H1 (cell line): ENCODE results near the gene WDR5. TPM values are rescaled to one million over a fixed set of nuclear protein-coding genes. Genes with fewer than 3 reads are reported as not detected.

Experiments used
- CTCF ChIA-PET: fragments of 300-600 bp; sonication (Branson Sonifier 250); formaldehyde crosslinking; loops from one replicate; lab custom pipeline; 2021; ENCODE audit not compliant: partially characterized antibody; lab: Charles Lee
- POLR2A ChIA-PET: fragments of 300-600 bp; sonication (Branson Sonifier 250); formaldehyde crosslinking; loops from one replicate; lab custom pipeline; 2021; ENCODE audit warnings: inconsistent platforms; ENCODE audit not compliant: partially characterized antibody; lab: Charles Lee
- DNase-seq, 2 experiments: peaks; one replicate each; pipeline versions ENCODE4 v3.0.0 to v3.0.0-alpha.2; 2010 to 2022; ENCODE audit warnings: low spot score in 2 of 2, low read depth in 1 of 2, mixed read lengths in 1 of 2
- FAIRE-seq: peaks from 2 replicates; lab custom pipeline; 2011; peaks lifted over from hg19 to GRCh38; lab: Jason Lieb, UNC
- H2AFZ ChIP-seq: 2 replicates; pipeline ENCODE4 v1.8.1; 2012; ENCODE audit warnings: low read length, inconsistent platforms
- H2AK5ac ChIP-seq: 2 replicates; pipeline ENCODE4 v1.6.1; 2013; ENCODE audit warnings: low read depth, low read length
- H2BK120ac ChIP-seq: replicated peaks from 2 replicates; pipeline ENCODE3; 2013; ENCODE audit warnings: low read depth, low read length, inconsistent platforms
- H2BK12ac ChIP-seq: 2 replicates; pipeline ENCODE4 v1.6.1; 2013; ENCODE audit warnings: low read depth, low read length
- H2BK15ac ChIP-seq: 2 replicates; pipeline ENCODE4 v1.6.1; 2013; ENCODE audit warnings: low read length
- H2BK20ac ChIP-seq: 2 replicates; pipeline ENCODE4 v1.6.1; 2013; ENCODE audit warnings: low read length
- H2BK5ac ChIP-seq: 2 replicates; pipeline ENCODE4 v1.6.1; 2013; ENCODE audit warnings: low read depth, low read length
- H3K14ac ChIP-seq: 2 replicates; pipeline ENCODE4 v1.6.1; 2013; ENCODE audit warnings: inconsistent platforms; ENCODE audit not compliant: insufficient read length
- H3K18ac ChIP-seq: 2 replicates; pipeline ENCODE4 v1.6.1; 2013; ENCODE audit warnings: low read length; ENCODE audit errors: extremely low read depth
- H3K23ac ChIP-seq: 2 replicates; pipeline ENCODE4 v1.6.1; 2013; ENCODE audit warnings: inconsistent platforms; ENCODE audit not compliant: insufficient read length
- H3K23me2 ChIP-seq: 2 replicates; pipeline ENCODE4 v1.6.1; 2013; ENCODE audit warnings: low read depth, low read length
- H3K27ac ChIP-seq: 2 replicates; pipeline ENCODE4 v1.6.1; 2011; ENCODE audit warnings: low read depth, low read length, inconsistent platforms
- H3K27me3 ChIP-seq, 4 experiments: replicated peaks in 1 of 4; 1 replicate in 1 of 4; 2 replicates in 3 of 4; pipeline versions ENCODE4 v1.6.1 to v1.8.1; 2011 to 2013; ENCODE audit warnings: low read length in 3 of 4, mild to moderate bottlenecking in 3 of 4, inconsistent platforms in 2 of 4, mixed read lengths in 2 of 4, moderate library complexity in 1 of 4; ENCODE audit not compliant: control insufficient read depth in 3 of 4, insufficient read depth in 3 of 4; ENCODE audit errors: extremely low read depth in 1 of 4
- H3K36me3 ChIP-seq, 4 experiments: 2 replicates each; pipeline versions ENCODE4 v1.6.1 to v1.8.1; 2011 to 2013; ENCODE audit warnings: mild to moderate bottlenecking in 4 of 4, low read length in 3 of 4, moderate library complexity in 2 of 4, control low read depth in 1 of 4, inconsistent platforms in 1 of 4; ENCODE audit not compliant: insufficient read depth in 4 of 4, control insufficient read depth in 2 of 4
- H3K4ac ChIP-seq: replicated peaks from 2 replicates; pipeline ENCODE3; 2013; ENCODE audit warnings: low read length, low read depth, mixed read lengths, inconsistent platforms; ENCODE audit not compliant: insufficient read length
- H3K4me1 ChIP-seq, 4 experiments: replicated peaks in 1 of 4; 1 replicate in 1 of 4; 2 replicates in 3 of 4; pipeline versions ENCODE4 v1.6.1 to v1.8.1; 2011 to 2013; ENCODE audit warnings: low read length in 3 of 4, inconsistent platforms in 2 of 4, mixed read lengths in 1 of 4; ENCODE audit not compliant: insufficient read depth in 4 of 4, control insufficient read depth in 3 of 4
- H3K4me2 ChIP-seq, 2 experiments: 2 replicates each; pipeline versions ENCODE4 v1.6.1 to v1.8.1; 2011 to 2013; ENCODE audit warnings: low read depth in 2 of 2, low read length in 2 of 2, control low read depth in 1 of 2, inconsistent platforms in 1 of 2, mild to moderate bottlenecking in 1 of 2; ENCODE audit not compliant: insufficient read depth in 1 of 2
- H3K4me3 ChIP-seq, 4 experiments: fragments of 200-600, 300-600 bp in 1 of 4; sonication (generic), shearing (Covaris generic), sonication (Bioruptor Twin) in 1 of 4; 2 replicates each; pipeline versions ENCODE4 v1.5.1 to v1.8.1; 2011 to 2016; ENCODE audit warnings: low read length in 4 of 4, low read depth in 3 of 4, control low read depth in 2 of 4, inconsistent platforms in 2 of 4, mild to moderate bottlenecking in 2 of 4, mixed read lengths in 1 of 4, moderate library complexity in 1 of 4; ENCODE audit not compliant: insufficient read depth in 2 of 4; ENCODE audit errors: extremely low read depth in 1 of 4
- H3K56ac ChIP-seq: replicated peaks from 2 replicates; pipeline ENCODE3; 2013; ENCODE audit warnings: low read depth, mild to moderate bottlenecking, mixed read lengths, low read length, inconsistent platforms; ENCODE audit not compliant: insufficient read length
- H3K79me1 ChIP-seq: 2 replicates; pipeline ENCODE4 v1.6.1; 2013; ENCODE audit warnings: low read depth, low read length, control low read depth
- H3K79me2 ChIP-seq, 2 experiments: 2 replicates each; pipeline versions ENCODE4 v1.6.1 to v1.8.1; 2012 to 2013; ENCODE audit warnings: low read length in 2 of 2, mild to moderate bottlenecking in 2 of 2, inconsistent platforms in 1 of 2; ENCODE audit not compliant: insufficient read depth in 2 of 2, control insufficient read depth in 1 of 2
- H3K9ac ChIP-seq, 4 experiments: replicated peaks in 1 of 4; 1 replicate in 1 of 4; 2 replicates in 3 of 4; pipeline versions ENCODE4 v1.6.1 to v1.8.1; 2011 to 2013; ENCODE audit warnings: low read depth in 3 of 4, low read length in 3 of 4, control low read depth in 2 of 4, mild to moderate bottlenecking in 2 of 4, moderate library complexity in 2 of 4, inconsistent platforms in 1 of 4; ENCODE audit errors: extremely low read depth in 1 of 4
- H3K9me3 ChIP-seq, 2 experiments: 2 replicates each; pipeline versions ENCODE4 v1.6.1 to v1.8.1; 2012 to 2013; ENCODE audit warnings: mild to moderate bottlenecking in 2 of 2, moderate library complexity in 2 of 2, control low read depth in 1 of 2, inconsistent platforms in 1 of 2, low read depth in 1 of 2, low read length in 1 of 2, mixed read lengths in 1 of 2; ENCODE audit not compliant: insufficient read depth in 2 of 2
- H4K20me1 ChIP-seq, 2 experiments: replicated peaks in 1 of 2; 2 replicates each; pipeline versions ENCODE3 to v1.8.1; 2011 to 2013; ENCODE audit warnings: inconsistent platforms in 2 of 2, low read length in 2 of 2, mild to moderate bottlenecking in 1 of 2; ENCODE audit not compliant: insufficient read depth in 2 of 2, control insufficient read depth in 1 of 2
- H4K5ac ChIP-seq: 2 replicates; pipeline ENCODE4 v1.6.1; 2013; ENCODE audit warnings: low read length, low read depth, mixed read lengths, inconsistent platforms; ENCODE audit not compliant: insufficient read length
- H4K8ac ChIP-seq: 2 replicates; pipeline ENCODE4 v1.8.0; 2013; ENCODE audit warnings: mild to moderate bottlenecking, moderate library complexity, low read length, inconsistent platforms; ENCODE audit not compliant: insufficient read depth; ENCODE audit errors: extremely low read depth
- H4K91ac ChIP-seq: replicated peaks from 2 replicates; pipeline ENCODE3; 2013; ENCODE audit warnings: low read length, mixed read lengths, inconsistent platforms; ENCODE audit not compliant: insufficient read length
- ASH2L ChIP-seq: fragments of 200-600, 300-600 bp; sonication (generic); IDR thresholded peaks from one replicate; pipeline ENCODE4 v1.7.1; 2017; ENCODE audit warnings: low read length
- MAX ChIP-seq: IDR thresholded peaks from 2 replicates; pipeline ENCODE4 v1.6.1; 2012; ENCODE audit warnings: inconsistent platforms
- SP1 ChIP-seq: IDR thresholded peaks from 2 replicates; pipeline ENCODE4 v1.6.1; 2011; ENCODE audit warnings: low read depth, low read length
- WGBS, 2 experiments: shearing (Covaris generic) in 1 of 2; methylation state at CpG; one replicate each; pipeline versions ENCODE4 v1.1.6 to v1.1.7; 2013 to 2015; ENCODE audit warnings: low lambda C conversion rate in 2 of 2, mixed read lengths in 2 of 2, inconsistent platforms in 1 of 2, low coverage in 1 of 2, missing lambda C conversion rate in 1 of 2; ENCODE audit not compliant: insufficient replicate concordance in 2 of 2, insufficient coverage in 1 of 2, insufficient read length in 1 of 2; ENCODE audit errors: extremely low coverage in 1 of 2, missing lambda C conversion rate in 1 of 2; 5-methylcytosine and 5-hydroxymethylcytosine counted together
- polyA plus RNA-seq, 7 experiments: library from polyadenylated mRNA; depleted of rRNA in 3 of 7; stranded (reverse) in 5 of 7; unstranded in 2 of 7; fragments of >200 nt in 5 of 7; fragments of 200-250 nt in 2 of 7; gene quantifications; 1 replicate in 5 of 7; 2 replicates in 1 of 7; 4 replicates in 1 of 7; pipeline versions ENCODE4 v1.2.1 to v1.2.3, GENCODE V29; 2011 to 2013; ENCODE audit warnings: missing spikeins in 2 of 7, mixed read lengths in 2 of 7
- total RNA-seq: library from RNA; stranded (reverse); fragmentation: NEBNext Ultra II Directional; extraction: Animal tissue kit (Norgen Biotek cat#: 25700); gene quantifications from 2 replicates; pipeline ENCODE4 v1.2.1, GENCODE V29; 2021

The WDR5 gene
- total and polyA plus RNA-seq, 2 of the 8 experiments (the other 6 are each of a cell fraction or from before 2014, with no cell fraction given): 38.4 to 68.1 TPM

GRCh38 chr9:134131471-134132207, 4.2 kb upstream of the WDR5 start:
- Histone ChIP-seq H3K27me3 (no peaks in the 10 kb centered on the region), H3K14ac (no peak overlapping the region), H3K9ac (no peak overlapping the region), H3K4ac (peak overlapping the region; percentile 50), H3K23ac (no peak overlapping the region), H2BK15ac (peak overlapping the region; percentile 25; the same call in 1 of the 2 replicates), H4K8ac (no peak overlapping the region), H3K79me1 (peaks cover 2% of the 10 kb centered on the region; the same call in 1 of the 2 replicates), H3K56ac (no peak overlapping the region), H4K20me1 (peaks cover 0 to under 1% of the 10 kb centered on the region in 2 experiments), H3K79me2 (peaks cover 1 to 4% of the 10 kb centered on the region in 2 experiments; a peak in 3 of 4 replicates), H4K91ac (peak overlapping the region; percentile 99), H2BK5ac (peak overlapping the region; percentile 82), H3K36me3 (no peaks in the 10 kb centered on the region), H3K23me2 (peaks cover 5% of the 10 kb centered on the region; the same call in 1 of the 2 replicates), H2BK120ac (peak overlapping the region; percentile 48), H3K4me3 (peak overlapping the region in 1 of 4 experiments; percentile 21; a peak in 1 of 8 replicates), H2BK12ac (peak overlapping the region; percentile 98), H2AK5ac (peak overlapping the region; percentile 83; the same call in 1 of the 2 replicates), H4K5ac (peak overlapping the region; percentile 61), H3K4me1 (peaks cover 5 to 20% (median 18%) of the 10 kb centered on the region in 4 experiments), H3K27ac (peak overlapping the region; percentile 59), H3K9me3 (no peaks in the 10 kb centered on the region), H3K4me2 (peak overlapping the region; percentile 18 to 55; a peak in 3 of 4 replicates), H3K18ac (peak overlapping the region; percentile 85), H2BK20ac (peak overlapping the region; percentile 99), H2AFZ (no peak overlapping the region)
- ChIA-PET CTCF (interaction anchor here (0.9 to 1.3 kb wide), 2 partner anchors 18 to 28 kb away, joined by 4 to 5 read pairs; no protein-coding TSS in a partner anchor), POLR2A (interaction anchor here (0.7 to 3.2 kb wide), 4 partner anchors 25 to 309 kb away, joined by 3 to 15 read pairs (median 4); no protein-coding TSS in a partner anchor)
- TF ChIP-seq SP1 (0 out of 2 replicates have a peak, but pooled peaks have one; percentile 37), MAX (no peak), ASH2L (no peak)
- WGBS, 2 experiments: 83% methylated on average over 13 of the region's 13 CpGs; no CpG with 5 or more reads in 1 of the 2 experiments
- DNase-seq: no peak
- FAIRE-seq: no peak
